ENCODE data around the gene PALLD. TPM values are rescaled to one million over a fixed set of nuclear protein-coding genes. Genes with fewer than 3 reads are reported as not detected.

Gene PALLD
- total and polyA plus RNA-seq, 2 of the 8 experiments (the other 6 are each of a cell fraction or from before 2014, with no cell fraction given), result 10.5 to 25.0 TPM

- Histone ChIP-seq H3K23me2 (ENCODE audit: low read depth, low read length) (no peaks in the 10 kb centered on the region), H3K56ac (replicated peaks; ENCODE audit: insufficient read length, low read depth, low read length) (no peak overlapping the region), H2AFZ (ENCODE audit: low read length) (no peak overlapping the region), H3K79me1 (ENCODE audit: low read depth, low read length) (no peaks in the 10 kb centered on the region), H4K5ac (ENCODE audit: insufficient read length, low read depth, low read length) (no peak overlapping the region), H3K23ac (ENCODE audit: insufficient read length) (no peak overlapping the region), H3K27me3 (replicated peaks in 1 of 4; ENCODE audit: control insufficient read depth in 3 of 4, extremely low read depth in 1 of 4, insufficient read depth in 3 of 4, low read length in 3 of 4) (no peaks in the 10 kb centered on the region), H2BK120ac (replicated peaks; ENCODE audit: low read depth, low read length) (peak overlapping the region; percentile 69), H2BK5ac (ENCODE audit: low read depth, low read length) (no peak overlapping the region), H2BK15ac (ENCODE audit: low read length) (no peak overlapping the region), H4K91ac (replicated peaks; ENCODE audit: insufficient read length, low read length) (peak overlapping the region; percentile 59), H3K14ac (ENCODE audit: insufficient read length) (no peak overlapping the region), H3K4me3 (ENCODE audit: extremely low read depth in 1 of 4, insufficient read depth in 2 of 4, low read depth in 3 of 4, low read length in 4 of 4) (no peak overlapping the region; a peak in 1 of 8 replicates), H3K9ac (replicated peaks in 1 of 4; ENCODE audit: extremely low read depth in 1 of 4, low read depth in 3 of 4, low read length in 3 of 4) (no peak overlapping the region), H4K20me1 (replicated peaks in 1 of 2; ENCODE audit: control insufficient read depth in 1 of 2, insufficient read depth in 2 of 2, low read length in 2 of 2) (peaks cover 0 to 2% of the 10 kb centered on the region in 2 experiments), H3K4me2 (ENCODE audit: insufficient read depth in 1 of 2, low read depth in 2 of 2, low read length in 2 of 2) (no peak overlapping the region; a peak in 2 of 4 replicates), H3K4me1 (replicated peaks in 1 of 4; ENCODE audit: control insufficient read depth in 3 of 4, insufficient read depth in 4 of 4, low read length in 3 of 4) (peaks cover 5 to 36% (median 21%) of the 10 kb centered on the region in 4 experiments), H3K36me3 (ENCODE audit: control insufficient read depth in 2 of 4, insufficient read depth in 4 of 4, low read length in 3 of 4) (0 out of 8 replicates have a peak, but pooled peaks cover 0 to 5% (median 0%) of the 10 kb centered on the region in 4 experiments), H4K8ac (ENCODE audit: extremely low read depth, insufficient read depth, low read length) (no peak overlapping the region), H3K27ac (ENCODE audit: low read depth, low read length) (0 out of 2 replicates have a peak overlapping the region, but pooled peaks have one; percentile 31), H3K4ac (replicated peaks; ENCODE audit: insufficient read length, low read depth, low read length) (no peak overlapping the region), H3K9me3 (ENCODE audit: insufficient read depth in 2 of 2, low read depth in 1 of 2, low read length in 1 of 2) (no peaks in the 10 kb centered on the region; a peak in 1 of 4 replicates), H3K18ac (ENCODE audit: extremely low read depth, low read length) (0 out of 2 replicates have a peak overlapping the region, but pooled peaks have one; percentile 43), H2BK12ac (ENCODE audit: low read depth, low read length) (0 out of 2 replicates have a peak overlapping the region, but pooled peaks have one; percentile 45), H2BK20ac (ENCODE audit: low read length) (peak overlapping the region; percentile 41; the same call in 1 of the 2 replicates), H2AK5ac (ENCODE audit: low read depth, low read length) (no peak overlapping the region), H3K79me2 (ENCODE audit: control insufficient read depth in 1 of 2, insufficient read depth in 2 of 2, low read length in 2 of 2) (peaks cover 0 to 36% of the 10 kb centered on the region in 2 experiments; a peak in 2 of 4 replicates)
- POLR2A ChIA-PET (ENCODE audit: partially characterized antibody), result interaction anchor here (0.6 to 3.9 kb wide), 4 partner anchors 11 to 301 kb away, joined by 3 to 32 read pairs (median 6); no protein-coding TSS in a partner anchor
- 81% methylated on average over 1 of the region's 1 CpG; no CpG with 5 or more reads in 1 of the 2 experiments for WGBS, 2 experiments (ENCODE audit: extremely low coverage in 1 of 2, insufficient coverage in 1 of 2, insufficient read length in 1 of 2, insufficient replicate concordance in 2 of 2, low coverage in 1 of 2, low lambda C conversion rate in 2 of 2, missing lambda C conversion rate in 1 of 2)
- no peak for FAIRE-seq
- no peak for DNase-seq (ENCODE audit: low read depth in 1 of 2, low spot score in 2 of 2)
- TF ChIP-seq CHD1 (IDR thresholded peaks at IDR 0.05; ENCODE audit: low read depth, low read length), result no peak
- CTCF ChIA-PET (ENCODE audit: partially characterized antibody), result interaction anchor here (0.6 to 4.9 kb wide), 9 partner anchors 9 to 590 kb away, joined by 3 to 26 read pairs (median 5); no protein-coding TSS in a partner anchor
Measured at GRCh38 chr4:168842186-168842585, 345.3 kb downstream of the PALLD start.

All from H1 (cell line).